Neuronal stem cell (in vitro differentiated cells): ENCODE measurements around the gene PTPRM.

Experiments used
- DNase-seq: peaks from one replicate; pipeline ENCODE4 v3.0.0-alpha.2; 2013; ENCODE audit warnings: low spot score
- H2AFZ ChIP-seq: one replicate; pipeline ENCODE4 v1.6.1; 2013; ENCODE audit warnings: mild to moderate bottlenecking, low read length, inconsistent platforms
- H2AK5ac ChIP-seq: 2 replicates; pipeline ENCODE4 v1.6.1; 2013; ENCODE audit warnings: low read depth, mild to moderate bottlenecking, inconsistent platforms, low read length, moderate library complexity, mixed read lengths
- H2BK120ac ChIP-seq: 2 replicates; pipeline ENCODE4 v1.6.1; 2013; ENCODE audit warnings: low read depth, mild to moderate bottlenecking, inconsistent platforms, low read length, moderate library complexity, mixed read lengths
- H2BK12ac ChIP-seq: one replicate; pipeline ENCODE4 v1.6.1; 2013; ENCODE audit warnings: low read length, inconsistent platforms
- H2BK15ac ChIP-seq: 2 replicates; pipeline ENCODE4 v1.6.1; 2013; ENCODE audit warnings: mild to moderate bottlenecking, low read length, inconsistent platforms, mixed read lengths
- H2BK5ac ChIP-seq: one replicate; pipeline ENCODE4 v1.6.1; 2013; ENCODE audit warnings: inconsistent platforms, mild to moderate bottlenecking, low read length, moderate library complexity
- H3K14ac ChIP-seq: one replicate; pipeline ENCODE4 v1.6.1; 2013; ENCODE audit warnings: low read length, inconsistent platforms
- H3K18ac ChIP-seq: 2 replicates; pipeline ENCODE4 v1.6.1; 2013; ENCODE audit warnings: low read length, inconsistent platforms
- H3K23ac ChIP-seq: 2 replicates; pipeline ENCODE4 v1.6.1; 2013; ENCODE audit warnings: low read depth, mild to moderate bottlenecking, mixed read lengths, low read length, inconsistent platforms; ENCODE audit not compliant: poor library complexity
- H3K27ac ChIP-seq: replicated peaks from 3 replicates; pipeline ENCODE4 v1.5.1; 2013; ENCODE audit warnings: low read length, inconsistent platforms
- H3K27me3 ChIP-seq, 3 experiments: 2 replicates each; pipeline ENCODE4 v1.6.1; 2013; ENCODE audit warnings: low read length in 3 of 3, mild to moderate bottlenecking in 2 of 3, inconsistent platforms in 1 of 3, low read depth in 1 of 3, mixed read lengths in 1 of 3, moderate library complexity in 1 of 3; ENCODE audit not compliant: control insufficient read depth in 3 of 3, insufficient read depth in 3 of 3
- H3K36me3 ChIP-seq, 2 donors: replicated peaks in 1 of 2; 2 replicates each; pipeline ENCODE4 v1.6.1; 2013; ENCODE audit warnings: low read length in 2 of 2; ENCODE audit not compliant: control insufficient read depth in 2 of 2, insufficient read depth in 2 of 2
- H3K4ac ChIP-seq: 2 replicates; pipeline ENCODE4 v1.6.1; 2013; ENCODE audit warnings: inconsistent platforms, mild to moderate bottlenecking, low read length, moderate library complexity
- H3K4me1 ChIP-seq, 2 donors: 1 replicate in 1 of 2; 2 replicates in 1 of 2; pipeline ENCODE4 v1.6.1; 2013; ENCODE audit warnings: low read length in 2 of 2, low read depth in 1 of 2; ENCODE audit not compliant: control insufficient read depth in 2 of 2, insufficient read depth in 1 of 2
- H3K4me2 ChIP-seq: one replicate; pipeline ENCODE4 v1.6.1; 2013; ENCODE audit warnings: mild to moderate bottlenecking, low read length, inconsistent platforms; ENCODE audit not compliant: insufficient read depth, poor library complexity, severe bottlenecking
- H3K4me3 ChIP-seq, 2 donors: 2 replicates each; pipeline ENCODE4 v1.5.1; 2013; ENCODE audit warnings: low read length in 2 of 2, mild to moderate bottlenecking in 2 of 2, inconsistent platforms in 1 of 2, moderate library complexity in 1 of 2
- H3K79me1 ChIP-seq: one replicate; pipeline ENCODE4 v1.6.1; 2013; ENCODE audit warnings: low read depth, mild to moderate bottlenecking, inconsistent platforms, low read length, moderate library complexity
- H3K9ac ChIP-seq: one replicate; pipeline ENCODE4 v1.6.1; 2013; ENCODE audit warnings: mild to moderate bottlenecking, low read depth, low read length, inconsistent platforms; ENCODE audit not compliant: poor library complexity
- H3K9me3 ChIP-seq, 2 donors: replicated peaks in 1 of 2; 2 replicates each; pipeline versions ENCODE3 to v1.6.1; 2013; ENCODE audit warnings: low read length in 2 of 2, mild to moderate bottlenecking in 2 of 2, inconsistent platforms in 1 of 2, low read depth in 1 of 2, mixed read lengths in 1 of 2, moderate library complexity in 1 of 2; ENCODE audit not compliant: control insufficient read depth in 2 of 2, insufficient read depth in 1 of 2
- H4K8ac ChIP-seq: one replicate; pipeline ENCODE4 v1.6.1; 2013; ENCODE audit warnings: low read depth, mild to moderate bottlenecking, inconsistent platforms, low read length, moderate library complexity
- H4K91ac ChIP-seq: one replicate; pipeline ENCODE4 v1.6.1; 2013; ENCODE audit warnings: low read length, low read depth, mild to moderate bottlenecking, inconsistent platforms; ENCODE audit not compliant: poor library complexity
- WGBS, 2 donors: extraction: QIAGEN DNeasy Blood & Tissue Kit; methylation state at CpG; one replicate each; pipeline ENCODE4 v1.1.7; 2013; ENCODE audit warnings: missing lambda C conversion rate in 2 of 2, mixed read lengths in 1 of 2; ENCODE audit not compliant: insufficient read length in 2 of 2, insufficient replicate concordance in 1 of 2; ENCODE audit errors: extremely low coverage in 2 of 2; 5-methylcytosine and 5-hydroxymethylcytosine counted together

PTPRM gene

DNA sequence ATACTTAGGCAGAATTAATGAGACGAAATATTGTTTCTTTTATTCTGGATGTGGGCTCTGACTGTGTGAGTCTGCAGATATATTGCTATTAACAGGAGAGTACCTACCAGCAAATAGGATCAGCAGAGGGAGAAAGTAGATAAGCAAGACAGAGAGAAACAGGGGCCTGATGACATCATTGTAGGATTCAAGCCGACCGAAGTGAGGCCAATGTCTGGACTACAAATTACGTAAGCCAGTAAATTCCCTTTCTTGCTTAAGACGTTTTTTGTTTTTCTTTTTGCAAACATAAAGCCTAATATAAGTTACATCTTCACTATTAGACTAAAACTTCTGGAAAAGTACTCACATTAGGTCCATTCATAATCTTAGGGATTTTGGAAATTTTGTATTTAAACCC, 21.4 kb upstream of the PTPRM start:
- Histone ChIP-seq H3K4me3 (no peak overlapping the region), H3K36me3 (no peaks in the 10 kb centered on the region), H3K4me1 (no peaks in the 10 kb centered on the region), H3K4ac (no peak overlapping the region), H3K9me3 (no peaks in the 10 kb centered on the region), H4K91ac (no peak overlapping the region), H2BK5ac (no peak overlapping the region), H3K18ac (no peak overlapping the region), H3K79me1 (no peaks in the 10 kb centered on the region), H3K27me3 (no peaks in the 10 kb centered on the region), H2BK120ac (no peak overlapping the region), H3K23ac (no peak overlapping the region), H3K14ac (no peak overlapping the region), H2BK12ac (no peak overlapping the region), H2AFZ (no peak overlapping the region), H3K4me2 (no peak overlapping the region), H4K8ac (no peak overlapping the region), H2AK5ac (no peak overlapping the region), H3K27ac (no peak overlapping the region), H2BK15ac (no peak overlapping the region), H3K9ac (no peak overlapping the region)
- DNase-seq: no peak
- WGBS, 2 donors: no CpG with 5 or more reads among the region's 5 CpGs

GRCh38 chr18:7548221-7548620, 18.9 kb upstream of the PTPRM start:
- H3K27me3 ChIP-seq: no peaks in the 10 kb centered on the region
- H2BK15ac ChIP-seq: no peak overlapping the region
- no peak overlapping the region for H3K4ac ChIP-seq
- H3K36me3 ChIP-seq: no peaks in the 10 kb centered on the region
- H3K4me1 ChIP-seq: no peaks in the 10 kb centered on the region
- H3K9ac ChIP-seq: no peak overlapping the region
- no peak overlapping the region for H2AK5ac ChIP-seq
- no peak overlapping the region for H2BK5ac ChIP-seq
- no peaks in the 10 kb centered on the region for H3K9me3 ChIP-seq
- H3K4me3 ChIP-seq: no peak overlapping the region
- H4K91ac ChIP-seq: no peak overlapping the region
- H3K4me2 ChIP-seq: no peak overlapping the region
- H3K23ac ChIP-seq: no peak overlapping the region
- H3K79me1 ChIP-seq: no peaks in the 10 kb centered on the region
- no peak overlapping the region for H3K18ac ChIP-seq
- no peak overlapping the region for H2BK120ac ChIP-seq
- no peak overlapping the region for H4K8ac ChIP-seq
- H3K27ac ChIP-seq: no peak overlapping the region
- no peak overlapping the region for H2BK12ac ChIP-seq
- H3K14ac ChIP-seq: no peak overlapping the region
- H2AFZ ChIP-seq: no peak overlapping the region
- DNase-seq: no peak
- no CpG with 5 or more reads among the region's 11 CpGs for WGBS, 2 donors

GRCh38 chr18:7548721-7549120, 18.4 kb upstream of the PTPRM start:
- Histone ChIP-seq H2BK15ac (no peak overlapping the region), H3K18ac (no peak overlapping the region), H3K9me3 (no peaks in the 10 kb centered on the region), H2AK5ac (no peak overlapping the region), H3K79me1 (no peaks in the 10 kb centered on the region), H2AFZ (no peak overlapping the region), H3K4ac (no peak overlapping the region), H3K27ac (no peak overlapping the region), H3K9ac (no peak overlapping the region), H2BK120ac (no peak overlapping the region), H4K8ac (no peak overlapping the region), H3K14ac (no peak overlapping the region), H3K4me1 (no peaks in the 10 kb centered on the region), H2BK12ac (no peak overlapping the region), H4K91ac (no peak overlapping the region), H3K4me2 (no peak overlapping the region), H3K36me3 (no peaks in the 10 kb centered on the region), H3K4me3 (no peak overlapping the region), H3K27me3 (no peaks in the 10 kb centered on the region), H3K23ac (no peak overlapping the region), H2BK5ac (no peak overlapping the region)
- no peak for DNase-seq
- 100% methylated on average over 1 of the region's 3 CpGs; no CpG with 5 or more reads in 1 of the 2 donors for WGBS, 2 donors

DNA sequence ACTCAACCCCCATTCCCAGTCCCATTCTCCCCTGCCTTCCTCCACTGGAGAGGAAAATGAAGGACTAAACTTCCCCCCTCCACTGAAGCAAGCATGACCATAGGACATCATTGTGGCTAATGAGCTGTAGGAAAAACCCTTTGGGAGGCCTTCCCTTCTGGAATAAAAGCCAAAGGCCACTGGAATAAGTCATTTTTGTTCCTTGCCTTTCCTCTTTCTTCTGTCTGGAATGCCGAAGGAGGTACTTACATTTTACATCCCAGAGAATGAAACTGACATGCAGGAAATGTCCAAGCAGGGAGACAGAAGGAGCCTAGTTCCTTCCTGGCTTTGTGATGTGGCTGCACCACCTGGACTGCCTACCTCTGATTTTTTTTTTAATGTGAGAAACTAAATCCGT, 9.1 kb upstream of the PTPRM start:
- H3K4me2 ChIP-seq: no peak overlapping the region
- H2BK5ac ChIP-seq: no peak overlapping the region
- no peak overlapping the region for H2BK15ac ChIP-seq
- H3K36me3 ChIP-seq: no peaks in the 10 kb centered on the region
- no peak overlapping the region for H3K23ac ChIP-seq
- no peak for DNase-seq
- peaks cover 5 to 8% of the 10 kb centered on the region in 2 donors for H3K4me1 ChIP-seq
- H3K14ac ChIP-seq: no peak overlapping the region
- H2BK120ac ChIP-seq: no peak overlapping the region
- no peak overlapping the region for H3K4me3 ChIP-seq
- no peak overlapping the region for H3K9ac ChIP-seq
- H3K4ac ChIP-seq: no peak overlapping the region
- H3K27me3 ChIP-seq: peaks cover 0 to 14% (median 0%) of the 10 kb centered on the region in 3 experiments
- no peak overlapping the region for H2AK5ac ChIP-seq
- H3K9me3 ChIP-seq: no peaks in the 10 kb centered on the region
- H2AFZ ChIP-seq: no peak overlapping the region
- no peak overlapping the region for H4K8ac ChIP-seq
- no peak overlapping the region for H4K91ac ChIP-seq
- H3K27ac ChIP-seq: no peak overlapping the region
- H3K79me1 ChIP-seq: no peaks in the 10 kb centered on the region
- no CpG with 5 or more reads among the region's 2 CpGs for WGBS, 2 donors
- H2BK12ac ChIP-seq: no peak overlapping the region
- H3K18ac ChIP-seq: no peak overlapping the region
